ENCODE results near the gene UNC45B. TPM values are rescaled to one million over a fixed set of nuclear protein-coding genes. Genes with fewer than 3 reads are reported as not detected.

The UNC45B gene
- total RNA-seq, 4 donors from 2014 or later = 0.05 to 0.31 (median 0.13) TPM; not detected in 1

DNA sequence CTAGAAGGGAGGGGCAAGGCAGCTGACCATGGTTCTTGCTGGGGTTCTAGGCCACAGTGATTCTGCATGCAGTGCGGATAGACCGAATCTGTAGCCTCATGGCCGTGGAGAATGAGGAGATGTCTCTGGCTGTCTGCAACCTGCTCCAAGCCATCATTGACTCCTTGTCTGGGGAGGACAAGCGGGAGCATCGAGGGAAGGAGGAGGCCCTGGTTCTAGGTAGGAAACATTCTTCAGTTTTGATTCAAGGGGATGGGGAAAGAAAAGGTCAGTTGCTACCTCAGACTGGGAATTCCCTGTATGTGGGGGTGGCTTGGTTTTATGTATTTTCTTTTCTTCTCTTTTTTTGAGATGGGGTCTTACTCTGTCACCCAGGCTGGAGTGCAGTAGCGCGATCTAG lies 7.6 kb downstream of the UNC45B start:
- Histone ChIP-seq H3K27ac (no peak overlapping the region), H3K27me3 (no peaks in the 10 kb centered on the region), H3K36me3 (no peaks in the 10 kb centered on the region), H3K4me1 (no peaks in the 10 kb centered on the region), H3K9me3 (no peaks in the 10 kb centered on the region), H3K4me3 (no peak overlapping the region)
- ATAC-seq = no peak
- WGBS, 2 donors (ENCODE audit: low coverage in 1 of 2) = 74 to 100% methylated on average over 2 to 3 of the region's 7 CpGs
- TF ChIP-seq POLR2AphosphoS5 (IDR thresholded peaks at IDR 0.05) (no peak), POLR2A (IDR thresholded peaks at IDR 0.05) (no peak), CTCF (IDR thresholded peaks at IDR 0.05) (no peak), EP300 (IDR thresholded peaks at IDR 0.05) (no peak)

DNA sequence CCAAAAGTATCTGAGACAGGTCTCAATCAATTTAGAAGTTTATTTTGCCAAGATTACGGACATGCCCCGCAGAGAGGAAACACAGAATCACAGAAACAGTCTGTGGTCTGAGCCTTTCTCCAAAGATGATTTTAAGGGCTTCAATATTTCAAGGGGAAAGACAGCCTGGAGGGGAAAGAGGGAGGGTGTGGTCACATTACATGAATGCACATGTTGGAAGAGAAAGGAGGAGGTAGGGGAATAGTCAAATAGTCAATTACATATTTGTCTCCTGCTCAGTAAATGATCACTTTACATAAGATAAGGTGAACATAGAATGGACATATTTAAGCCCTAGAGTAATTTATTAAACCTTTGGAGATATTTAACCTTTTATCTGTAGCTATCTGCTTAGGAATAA lies 12.3 kb downstream of the UNC45B start:
- no peak for TF ChIP-seq EP300 (IDR thresholded peaks at IDR 0.05)
- no peak for TF ChIP-seq CTCF (IDR thresholded peaks at IDR 0.05)
- no peak for ATAC-seq
- Histone ChIP-seq H3K27ac (no peak overlapping the region), H3K4me3 (no peak overlapping the region), H3K27me3 (peaks cover 21% of the 10 kb centered on the region), H3K36me3 (no peaks in the 10 kb centered on the region), H3K9me3 (no peaks in the 10 kb centered on the region), H3K4me1 (no peaks in the 10 kb centered on the region)
- 66 to 77% methylated on average over 2 of the region's 2 CpGs for WGBS, 2 donors (ENCODE audit: low coverage in 1 of 2)

DNA sequence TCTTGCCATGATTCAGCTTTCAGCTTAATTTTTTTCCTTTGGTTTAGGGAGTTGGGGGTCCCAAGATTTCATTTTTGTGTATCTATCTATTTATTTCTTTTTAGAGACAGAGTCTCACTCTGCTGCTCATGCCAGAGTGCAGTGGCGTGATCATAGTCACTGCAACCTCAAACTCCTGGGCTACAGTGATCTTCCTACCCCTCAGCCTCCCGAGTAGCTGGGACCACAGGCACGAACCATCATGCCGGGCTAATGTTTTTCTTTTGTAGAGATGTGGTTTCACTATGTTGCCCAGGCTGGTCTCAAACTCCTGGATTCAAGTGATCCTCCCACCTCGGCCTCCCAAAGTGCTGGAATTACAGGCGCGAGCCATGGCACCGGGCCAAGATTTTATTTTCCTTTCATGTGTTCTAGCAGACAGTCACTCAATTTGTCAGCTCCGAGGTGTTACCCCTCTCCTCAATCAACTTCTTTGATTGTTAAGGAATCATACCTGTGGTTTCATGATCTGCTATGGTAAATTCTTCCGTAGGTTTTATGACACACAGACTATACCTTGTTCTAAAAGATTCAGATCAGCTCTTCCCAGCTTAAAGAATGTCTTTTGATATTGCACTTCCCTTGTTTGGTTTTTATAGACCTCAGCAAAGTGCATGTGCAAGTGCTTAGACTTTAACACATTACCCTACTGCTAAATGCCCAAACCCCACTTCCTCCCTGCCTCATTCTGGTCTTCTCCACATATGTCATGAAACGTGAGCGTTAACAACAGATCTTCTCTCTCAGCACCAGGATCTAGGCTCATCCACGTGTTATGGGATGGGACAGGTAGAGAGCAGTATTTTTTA lies 13.0 kb downstream of the UNC45B start:
- no peak for TF ChIP-seq EP300 (IDR thresholded peaks at IDR 0.05)
- TF ChIP-seq POLR2AphosphoS5 (IDR thresholded peaks at IDR 0.05) = no peak
- TF ChIP-seq POLR2A (IDR thresholded peaks at IDR 0.05) = no peak
- TF ChIP-seq CTCF (IDR thresholded peaks at IDR 0.05) = no peak
- no peaks in the 10 kb centered on the region for H3K4me1 ChIP-seq
- ATAC-seq = no peak
- 74 to 76% methylated on average over 7 to 13 of the region's 13 CpGs for WGBS, 2 donors (ENCODE audit: low coverage in 1 of 2)
- no peaks in the 10 kb centered on the region for H3K9me3 ChIP-seq
- H3K4me3 ChIP-seq = no peak overlapping the region
- no peak overlapping the region for H3K27ac ChIP-seq
- H3K36me3 ChIP-seq = no peaks in the 10 kb centered on the region
- peaks cover 21% of the 10 kb centered on the region for H3K27me3 ChIP-seq

DNA sequence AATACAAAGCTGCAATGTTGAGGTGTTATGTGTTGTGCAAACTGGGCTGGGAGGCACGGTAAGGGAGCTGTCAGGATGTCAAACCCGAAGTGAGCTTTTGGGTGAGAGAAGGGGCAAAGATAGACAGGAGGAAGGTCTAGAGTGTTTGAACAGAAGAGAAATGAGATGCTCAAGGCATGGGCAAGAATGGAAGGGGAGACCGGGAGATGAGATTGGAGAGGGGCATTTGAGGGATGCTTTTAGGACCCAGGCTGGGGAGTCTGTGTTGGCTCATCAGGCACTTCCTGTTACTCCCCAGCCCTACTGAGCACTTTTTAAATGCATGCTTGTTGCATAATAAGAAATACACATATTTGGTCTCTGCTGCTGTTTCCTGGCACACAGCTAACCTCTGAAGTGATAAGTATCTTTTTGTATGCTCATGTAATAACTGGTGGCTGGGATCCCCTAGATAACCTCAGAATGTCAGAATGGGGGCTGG lies 13.7 kb downstream of the UNC45B start:
- Histone ChIP-seq H3K27ac (no peak overlapping the region), H3K4me1 (no peaks in the 10 kb centered on the region), H3K27me3 (peaks cover 21% of the 10 kb centered on the region), H3K36me3 (no peaks in the 10 kb centered on the region), H3K9me3 (no peaks in the 10 kb centered on the region), H3K4me3 (no peak overlapping the region)
- 64 to 69% methylated on average over 3 of the region's 3 CpGs for WGBS, 2 donors (ENCODE audit: low coverage in 1 of 2)
- ATAC-seq = no peak
- no peak for TF ChIP-seq EP300 (IDR thresholded peaks at IDR 0.05)
- TF ChIP-seq CTCF (IDR thresholded peaks at IDR 0.05) = no peak
- TF ChIP-seq POLR2A (IDR thresholded peaks at IDR 0.05) = no peak
- no peak for TF ChIP-seq POLR2AphosphoS5 (IDR thresholded peaks at IDR 0.05)

GRCh38 chr17:35162755-35163154 lies 15.1 kb downstream of the UNC45B start:
- TF ChIP-seq CTCF (IDR thresholded peaks at IDR 0.05) (no peak), POLR2A (IDR thresholded peaks at IDR 0.05) (no peak), POLR2AphosphoS5 (IDR thresholded peaks at IDR 0.05) (no peak), EP300 (IDR thresholded peaks at IDR 0.05) (no peak)
- WGBS, 2 donors (ENCODE audit: low coverage in 1 of 2) = 85 to 100% methylated on average over 2 to 4 of the region's 4 CpGs
- Histone ChIP-seq H3K9me3 (no peaks in the 10 kb centered on the region), H3K27me3 (peaks cover 21% of the 10 kb centered on the region), H3K36me3 (no peaks in the 10 kb centered on the region), H3K27ac (no peak overlapping the region), H3K4me3 (no peak overlapping the region), H3K4me1 (no peaks in the 10 kb centered on the region)
- ATAC-seq = no peak

All from gastroesophageal sphincter (tissue), 4 donors.